Transverse colon (tissue), 4 donors: ENCODE data around the gene CAMTA1. TPM values are rescaled to one million over a fixed set of nuclear protein-coding genes. Genes with fewer than 3 reads are reported as not detected.

Experiments used
- DNase-seq: peaks from one replicate; pipeline ENCODE4 v3.0.0-alpha.2; 2019
- H3K27ac ChIP-seq, 4 donors: fragments of 200-600 bp; sonication (generic); 2 replicates each; pipeline ENCODE4 v1.5.1; 2016 to 2018; ENCODE audit warnings: inconsistent platforms in 4 of 4
- H3K27me3 ChIP-seq: fragments of 200-600 bp; sonication (generic); 2 replicates; pipeline ENCODE4 v1.5.1; 2017; ENCODE audit warnings: inconsistent platforms
- H3K36me3 ChIP-seq, 4 donors: fragments of 200-600 bp; sonication (generic); 2 replicates each; pipeline ENCODE4 v1.5.1; 2017 to 2019; ENCODE audit warnings: inconsistent platforms in 4 of 4
- H3K4me1 ChIP-seq, 4 donors: fragments of 200-600 bp; sonication (generic); 2 replicates each; pipeline ENCODE4 v1.5.1; 2017 to 2020; ENCODE audit warnings: inconsistent platforms in 4 of 4
- H3K4me3 ChIP-seq, 4 donors: fragments of 200-600 bp; sonication (generic); 1 replicate in 1 of 4; 2 replicates in 3 of 4; pipeline versions ENCODE4 v1.5.1 to v1.6.1; 2017 to 2019; ENCODE audit warnings: inconsistent platforms in 4 of 4
- H3K9me3 ChIP-seq, 2 donors: fragments of 200-600 bp; sonication (generic); 2 replicates each; pipeline ENCODE4 v1.5.1; 2017 to 2019; ENCODE audit warnings: inconsistent platforms in 2 of 2
- CTCF ChIP-seq, 5 experiments: fragments of 200-600 bp in 3 of 5; fragments of 450-650 bp in 2 of 5; sonication (generic) in 3 of 5; IDR thresholded peaks; 1 replicate in 2 of 5; 2 replicates in 3 of 5; pipeline ENCODE4 v1.5.1; 2016 to 2017; ENCODE audit warnings: antibody characterized with exemption in 5 of 5, inconsistent platforms in 3 of 5, mild to moderate bottlenecking in 2 of 5, moderate library complexity in 1 of 5
- EP300 ChIP-seq: sonication (generic); formaldehyde crosslinking; IDR thresholded peaks from one replicate; pipeline ENCODE4 v1.6.1; 2017; ENCODE audit warnings: antibody characterized with exemption, low read depth
- POLR2A ChIP-seq: fragments of 450-650 bp; IDR thresholded peaks from one replicate; pipeline ENCODE4 v1.6.1; 2016; ENCODE audit warnings: antibody characterized with exemption, mild to moderate bottlenecking, moderate library complexity
- POLR2AphosphoS5 ChIP-seq, 3 donors: sonication (generic); formaldehyde crosslinking; IDR thresholded peaks; one replicate each; pipeline ENCODE4 v1.6.1; 2016; ENCODE audit warnings: antibody characterized with exemption in 3 of 3
- WGBS, 2 donors: methylation state at CpG; one replicate each; pipeline ENCODE4 v1.1.5; 2018; ENCODE audit warnings: low coverage in 1 of 2; 5-methylcytosine and 5-hydroxymethylcytosine counted together
- in situ Hi-C, 4 donors: fragments of 200-750 bp; cut with MboI; loops; one replicate each; pipeline versions ENCODE4 v1.15.0 to v1.15.1; 2017; ENCODE audit warnings: low sequenced_read_pairs in 3 of 4, low pct_ligation_motif_present in 1 of 4, low pct_unique_long_range_greater_than_20kb in 1 of 4
- intact Hi-C: fragments of 100-400 bp; cut with DNase I; formaldehyde crosslinking; loops from one replicate; pipeline ENCODE4 v1.15.1; 2023; ENCODE audit warnings: low total_unique reads
- total RNA-seq, 4 donors: library from RNA; depleted of rRNA; stranded (reverse); fragments of >200 nt; gene quantifications; one replicate each; pipeline ENCODE4 v1.1.0, GENCODE V29; 2016

The CAMTA1 gene
- total RNA-seq, 4 donors from 2014 or later, result 93.8 to 268 (median 130) TPM

GRCh38 chr1:7251454-7251800 lies 466.2 kb downstream of the CAMTA1 start:
- no peak overlapping the region for H3K27ac ChIP-seq
- no peaks in the 10 kb centered on the region for H3K27me3 ChIP-seq
- TF ChIP-seq POLR2A (no peak), POLR2AphosphoS5 (IDR thresholded peaks at IDR 0.05) (no peak), CTCF (IDR thresholded peaks at IDR 0.05) (no peak), EP300 (no peak)
- H3K36me3 ChIP-seq, result no peaks in the 10 kb centered on the region
- 84 to 90% methylated on average over 3 to 10 of the region's 10 CpGs for WGBS, 2 donors
- DNase-seq, result no peak
- H3K4me3 ChIP-seq, result no peak overlapping the region
- no peaks in the 10 kb centered on the region for H3K4me1 ChIP-seq
- intact Hi-C loops (no loop called here), in situ Hi-C loops (no loop called here)
- H3K9me3 ChIP-seq, result no peaks in the 10 kb centered on the region

- H3K36me3 ChIP-seq, result no peaks in the 10 kb centered on the region
- in situ Hi-C loops, result no loop called here
- intact Hi-C loops, result no loop called here
- no peaks in the 10 kb centered on the region for H3K4me1 ChIP-seq
- H3K9me3 ChIP-seq, result no peaks in the 10 kb centered on the region
- TF ChIP-seq POLR2A (no peak), EP300 (no peak), POLR2AphosphoS5 (IDR thresholded peaks at IDR 0.05) (no peak)
- H3K27me3 ChIP-seq, result no peaks in the 10 kb centered on the region
- 76 to 87% methylated on average over 4 to 12 of the region's 12 CpGs for WGBS, 2 donors
- no peak overlapping the region for H3K27ac ChIP-seq
- no peak for DNase-seq
- H3K4me3 ChIP-seq, result no peak overlapping the region
Measured at GRCh38 chr1:7252411-7253117, 467.3 kb downstream of the CAMTA1 start.

- 97% methylated on average over 4 of the region's 4 CpGs; no CpG with 5 or more reads in 1 of the 2 donors for WGBS, 2 donors
- no peak overlapping the region for H3K27ac ChIP-seq
- in situ Hi-C loops, result no loop called here
Measured at GRCh38 chr1:7253118-7253480, 467.8 kb downstream of the CAMTA1 start.

GRCh38 chr1:7253988-7254587 lies 468.8 kb downstream of the CAMTA1 start:
- H3K27me3 ChIP-seq, result no peaks in the 10 kb centered on the region
- intact Hi-C loops, result no loop called here
- TF ChIP-seq POLR2AphosphoS5 (IDR thresholded peaks at IDR 0.05) (no peak), POLR2A (no peak), CTCF (IDR thresholded peaks at IDR 0.05) (no peak), EP300 (no peak)
- H3K4me3 ChIP-seq, result no peak overlapping the region
- 81 to 87% methylated on average over 7 to 11 of the region's 11 CpGs for WGBS, 2 donors
- DNase-seq, result no peak
- H3K9me3 ChIP-seq, result no peaks in the 10 kb centered on the region
- H3K27ac ChIP-seq, result no peak overlapping the region
- no peaks in the 10 kb centered on the region for H3K4me1 ChIP-seq
- no peaks in the 10 kb centered on the region for H3K36me3 ChIP-seq
- in situ Hi-C loops, result no loop called here

More at GRCh38 chr1:7253118-7253480, 467.8 kb downstream of the CAMTA1 start:
- no peaks in the 10 kb centered on the region for H3K9me3 ChIP-seq
- no peak overlapping the region for H3K4me3 ChIP-seq
- H3K4me1 ChIP-seq, result no peaks in the 10 kb centered on the region
- TF ChIP-seq POLR2A (no peak), POLR2AphosphoS5 (IDR thresholded peaks at IDR 0.05) (no peak)
- intact Hi-C loops, result no loop called here
- H3K36me3 ChIP-seq, result no peaks in the 10 kb centered on the region
- no peak for DNase-seq
- no peaks in the 10 kb centered on the region for H3K27me3 ChIP-seq

- DNase-seq, result no peak
- WGBS, 2 donors, result 69 to 76% methylated on average over 8 to 13 of the region's 13 CpGs
- Histone ChIP-seq H3K9me3 (no peaks in the 10 kb centered on the region), H3K36me3 (no peaks in the 10 kb centered on the region), H3K27ac (no peak overlapping the region), H3K27me3 (no peaks in the 10 kb centered on the region), H3K4me1 (no peaks in the 10 kb centered on the region), H3K4me3 (no peak overlapping the region)
- in situ Hi-C loops (no loop called here), intact Hi-C loops (no loop called here)
- TF ChIP-seq EP300 (no peak), POLR2A (no peak), POLR2AphosphoS5 (IDR thresholded peaks at IDR 0.05) (no peak), CTCF (IDR thresholded peaks at IDR 0.05) (no peak)
Measured at GRCh38 chr1:7255303-7256058, 470.2 kb downstream of the CAMTA1 start.
